Measurements from ENCODE around the gene ITIH6.
"Not testable (repeated sequence)": the region's sequence is repeated elsewhere in the genome, so short reads cannot be mapped to it uniquely, and the experiment has no call there.

DNA sequence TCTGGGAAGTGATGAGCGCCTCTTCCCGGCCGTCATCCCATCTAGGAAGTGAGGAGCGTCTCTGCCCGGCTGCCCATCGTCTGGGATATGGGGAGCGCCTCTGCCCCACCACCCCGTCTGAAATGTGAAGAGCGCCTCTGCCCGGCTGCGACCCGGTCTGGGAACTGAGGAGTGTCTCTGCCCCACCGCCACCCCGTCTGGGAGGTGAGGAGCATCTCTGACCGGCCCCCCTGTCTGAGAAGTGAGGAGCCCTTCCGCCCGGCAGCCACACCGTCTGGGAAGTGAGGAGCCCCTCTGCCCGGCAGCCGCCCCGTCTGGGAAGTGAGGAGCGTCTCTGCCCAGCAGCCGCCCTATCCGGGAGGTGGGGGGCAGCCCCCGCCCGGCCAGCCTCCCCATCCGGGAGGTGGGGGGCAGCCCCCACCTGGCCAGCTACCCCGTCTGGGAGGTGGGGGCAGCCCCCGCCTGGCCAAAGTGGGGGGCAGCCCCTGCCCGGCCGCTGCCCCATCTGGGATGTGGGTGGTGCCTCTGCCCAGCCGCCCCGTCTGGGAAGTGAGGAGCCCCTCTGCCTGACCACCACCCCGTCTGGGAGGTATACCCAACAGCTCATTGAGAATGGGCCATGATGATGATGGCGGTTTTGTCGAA is 61.6 kb downstream of the ITIH6 start:
- TF ChIP-seq, protein P1, sequence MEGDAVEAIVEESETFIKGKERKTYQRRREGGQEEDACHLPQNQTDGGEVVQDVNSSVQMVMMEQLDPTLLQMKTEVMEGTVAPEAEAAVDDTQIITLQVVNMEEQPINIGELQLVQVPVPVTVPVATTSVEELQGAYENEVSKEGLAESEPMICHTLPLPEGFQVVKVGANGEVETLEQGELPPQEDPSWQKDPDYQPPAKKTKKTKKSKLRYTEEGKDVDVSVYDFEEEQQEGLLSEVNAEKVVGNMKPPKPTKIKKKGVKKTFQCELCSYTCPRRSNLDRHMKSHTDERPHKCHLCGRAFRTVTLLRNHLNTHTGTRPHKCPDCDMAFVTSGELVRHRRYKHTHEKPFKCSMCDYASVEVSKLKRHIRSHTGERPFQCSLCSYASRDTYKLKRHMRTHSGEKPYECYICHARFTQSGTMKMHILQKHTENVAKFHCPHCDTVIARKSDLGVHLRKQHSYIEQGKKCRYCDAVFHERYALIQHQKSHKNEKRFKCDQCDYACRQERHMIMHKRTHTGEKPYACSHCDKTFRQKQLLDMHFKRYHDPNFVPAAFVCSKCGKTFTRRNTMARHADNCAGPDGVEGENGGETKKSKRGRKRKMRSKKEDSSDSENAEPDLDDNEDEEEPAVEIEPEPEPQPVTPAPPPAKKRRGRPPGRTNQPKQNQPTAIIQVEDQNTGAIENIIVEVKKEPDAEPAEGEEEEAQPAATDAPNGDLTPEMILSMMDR (tag by site-specific recombination; IDR thresholded peaks at IDR 0.05) = not testable (repeated sequence)
- TF ChIP-seq ZNF777 (tag by site-specific recombination; IDR thresholded peaks at IDR 0.05; ENCODE audit: borderline replicate concordance); ZNF621 (tag by site-specific recombination; IDR thresholded peaks at IDR 0.05); ZNF37A (tag by site-specific recombination; IDR thresholded peaks at IDR 0.05); YY1 (tag by site-specific recombination; IDR thresholded peaks at IDR 0.05); ZNF350 (tag by site-specific recombination; IDR thresholded peaks at IDR 0.05); ZBTB21 (tag by site-specific recombination; IDR thresholded peaks at IDR 0.05); ZNF660 (tag by site-specific recombination; IDR thresholded peaks at IDR 0.05); PRDM1 (tag by site-specific recombination; IDR thresholded peaks at IDR 0.05): not testable (repeated sequence)
- TF ChIP-seq, protein P2, sequence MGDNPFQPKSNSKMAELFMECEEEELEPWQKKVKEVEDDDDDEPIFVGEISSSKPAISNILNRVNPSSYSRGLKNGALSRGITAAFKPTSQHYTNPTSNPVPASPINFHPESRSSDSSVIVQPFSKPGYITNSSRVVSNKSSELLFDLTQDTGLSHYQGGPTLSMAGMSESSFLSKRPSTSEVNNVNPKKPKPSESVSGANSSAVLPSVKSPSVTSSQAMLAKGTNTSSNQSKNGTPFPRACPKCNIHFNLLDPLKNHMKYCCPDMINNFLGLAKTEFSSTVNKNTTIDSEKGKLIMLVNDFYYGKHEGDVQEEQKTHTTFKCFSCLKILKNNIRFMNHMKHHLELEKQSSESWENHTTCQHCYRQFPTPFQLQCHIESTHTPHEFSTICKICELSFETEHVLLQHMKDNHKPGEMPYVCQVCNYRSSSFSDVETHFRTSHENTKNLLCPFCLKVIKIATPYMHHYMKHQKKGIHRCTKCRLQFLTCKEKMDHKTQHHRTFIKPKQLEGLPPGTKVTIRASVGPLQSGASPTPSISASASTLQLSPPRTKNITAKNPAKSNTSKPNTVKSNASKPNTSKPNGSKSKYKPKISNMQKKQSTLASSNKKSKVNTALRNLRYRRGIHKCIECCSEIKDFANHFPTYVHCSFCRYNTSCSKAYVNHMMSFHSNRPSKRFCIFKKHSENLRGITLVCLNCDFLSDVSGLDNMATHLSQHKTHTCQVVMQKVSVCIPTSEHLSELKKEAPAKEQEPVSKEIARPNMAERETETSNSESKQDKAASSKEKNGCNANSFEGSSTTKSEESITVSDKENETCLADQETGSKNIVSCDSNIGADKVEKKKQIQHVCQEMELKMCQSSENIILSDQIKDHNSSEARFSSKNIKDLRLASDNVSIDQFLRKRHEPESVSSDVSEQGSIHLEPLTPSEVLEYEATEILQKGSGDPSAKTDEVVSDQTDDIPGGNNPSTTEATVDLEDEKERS (tag by site-specific recombination; IDR thresholded peaks at IDR 0.05) = not testable (repeated sequence)
- TF ChIP-seq, protein P3, sequence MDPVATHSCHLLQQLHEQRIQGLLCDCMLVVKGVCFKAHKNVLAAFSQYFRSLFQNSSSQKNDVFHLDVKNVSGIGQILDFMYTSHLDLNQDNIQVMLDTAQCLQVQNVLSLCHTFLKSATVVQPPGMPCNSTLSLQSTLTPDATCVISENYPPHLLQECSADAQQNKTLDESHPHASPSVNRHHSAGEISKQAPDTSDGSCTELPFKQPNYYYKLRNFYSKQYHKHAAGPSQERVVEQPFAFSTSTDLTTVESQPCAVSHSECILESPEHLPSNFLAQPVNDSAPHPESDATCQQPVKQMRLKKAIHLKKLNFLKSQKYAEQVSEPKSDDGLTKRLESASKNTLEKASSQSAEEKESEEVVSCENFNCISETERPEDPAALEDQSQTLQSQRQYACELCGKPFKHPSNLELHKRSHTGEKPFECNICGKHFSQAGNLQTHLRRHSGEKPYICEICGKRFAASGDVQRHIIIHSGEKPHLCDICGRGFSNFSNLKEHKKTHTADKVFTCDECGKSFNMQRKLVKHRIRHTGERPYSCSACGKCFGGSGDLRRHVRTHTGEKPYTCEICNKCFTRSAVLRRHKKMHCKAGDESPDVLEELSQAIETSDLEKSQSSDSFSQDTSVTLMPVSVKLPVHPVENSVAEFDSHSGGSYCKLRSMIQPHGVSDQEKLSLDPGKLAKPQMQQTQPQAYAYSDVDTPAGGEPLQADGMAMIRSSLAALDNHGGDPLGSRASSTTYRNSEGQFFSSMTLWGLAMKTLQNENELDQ (tag by site-specific recombination; IDR thresholded peaks at IDR 0.05; ENCODE audit: low read depth) = not testable (repeated sequence)
- TF ChIP-seq, protein P4, sequence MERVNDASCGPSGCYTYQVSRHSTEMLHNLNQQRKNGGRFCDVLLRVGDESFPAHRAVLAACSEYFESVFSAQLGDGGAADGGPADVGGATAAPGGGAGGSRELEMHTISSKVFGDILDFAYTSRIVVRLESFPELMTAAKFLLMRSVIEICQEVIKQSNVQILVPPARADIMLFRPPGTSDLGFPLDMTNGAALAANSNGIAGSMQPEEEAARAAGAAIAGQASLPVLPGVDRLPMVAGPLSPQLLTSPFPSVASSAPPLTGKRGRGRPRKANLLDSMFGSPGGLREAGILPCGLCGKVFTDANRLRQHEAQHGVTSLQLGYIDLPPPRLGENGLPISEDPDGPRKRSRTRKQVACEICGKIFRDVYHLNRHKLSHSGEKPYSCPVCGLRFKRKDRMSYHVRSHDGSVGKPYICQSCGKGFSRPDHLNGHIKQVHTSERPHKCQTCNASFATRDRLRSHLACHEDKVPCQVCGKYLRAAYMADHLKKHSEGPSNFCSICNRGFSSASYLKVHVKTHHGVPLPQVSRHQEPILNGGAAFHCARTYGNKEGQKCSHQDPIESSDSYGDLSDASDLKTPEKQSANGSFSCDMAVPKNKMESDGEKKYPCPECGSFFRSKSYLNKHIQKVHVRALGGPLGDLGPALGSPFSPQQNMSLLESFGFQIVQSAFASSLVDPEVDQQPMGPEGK (tag by site-specific recombination; IDR thresholded peaks at IDR 0.05) = not testable (repeated sequence)
- TF ChIP-seq, protein P5, sequence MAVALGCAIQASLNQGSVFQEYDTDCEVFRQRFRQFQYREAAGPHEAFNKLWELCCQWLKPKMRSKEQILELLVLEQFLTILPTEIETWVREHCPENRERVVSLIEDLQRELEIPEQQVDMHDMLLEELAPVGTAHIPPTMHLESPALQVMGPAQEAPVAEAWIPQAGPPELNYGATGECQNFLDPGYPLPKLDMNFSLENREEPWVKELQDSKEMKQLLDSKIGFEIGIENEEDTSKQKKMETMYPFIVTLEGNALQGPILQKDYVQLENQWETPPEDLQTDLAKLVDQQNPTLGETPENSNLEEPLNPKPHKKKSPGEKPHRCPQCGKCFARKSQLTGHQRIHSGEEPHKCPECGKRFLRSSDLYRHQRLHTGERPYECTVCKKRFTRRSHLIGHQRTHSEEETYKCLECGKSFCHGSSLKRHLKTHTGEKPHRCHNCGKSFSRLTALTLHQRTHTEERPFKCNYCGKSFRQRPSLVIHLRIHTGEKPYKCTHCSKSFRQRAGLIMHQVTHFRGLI (tag by site-specific recombination; IDR thresholded peaks at IDR 0.05) = not testable (repeated sequence)
- TF ChIP-seq, protein P6, sequence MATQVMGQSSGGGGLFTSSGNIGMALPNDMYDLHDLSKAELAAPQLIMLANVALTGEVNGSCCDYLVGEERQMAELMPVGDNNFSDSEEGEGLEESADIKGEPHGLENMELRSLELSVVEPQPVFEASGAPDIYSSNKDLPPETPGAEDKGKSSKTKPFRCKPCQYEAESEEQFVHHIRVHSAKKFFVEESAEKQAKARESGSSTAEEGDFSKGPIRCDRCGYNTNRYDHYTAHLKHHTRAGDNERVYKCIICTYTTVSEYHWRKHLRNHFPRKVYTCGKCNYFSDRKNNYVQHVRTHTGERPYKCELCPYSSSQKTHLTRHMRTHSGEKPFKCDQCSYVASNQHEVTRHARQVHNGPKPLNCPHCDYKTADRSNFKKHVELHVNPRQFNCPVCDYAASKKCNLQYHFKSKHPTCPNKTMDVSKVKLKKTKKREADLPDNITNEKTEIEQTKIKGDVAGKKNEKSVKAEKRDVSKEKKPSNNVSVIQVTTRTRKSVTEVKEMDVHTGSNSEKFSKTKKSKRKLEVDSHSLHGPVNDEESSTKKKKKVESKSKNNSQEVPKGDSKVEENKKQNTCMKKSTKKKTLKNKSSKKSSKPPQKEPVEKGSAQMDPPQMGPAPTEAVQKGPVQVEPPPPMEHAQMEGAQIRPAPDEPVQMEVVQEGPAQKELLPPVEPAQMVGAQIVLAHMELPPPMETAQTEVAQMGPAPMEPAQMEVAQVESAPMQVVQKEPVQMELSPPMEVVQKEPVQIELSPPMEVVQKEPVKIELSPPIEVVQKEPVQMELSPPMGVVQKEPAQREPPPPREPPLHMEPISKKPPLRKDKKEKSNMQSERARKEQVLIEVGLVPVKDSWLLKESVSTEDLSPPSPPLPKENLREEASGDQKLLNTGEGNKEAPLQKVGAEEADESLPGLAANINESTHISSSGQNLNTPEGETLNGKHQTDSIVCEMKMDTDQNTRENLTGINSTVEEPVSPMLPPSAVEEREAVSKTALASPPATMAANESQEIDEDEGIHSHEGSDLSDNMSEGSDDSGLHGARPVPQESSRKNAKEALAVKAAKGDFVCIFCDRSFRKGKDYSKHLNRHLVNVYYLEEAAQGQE (tag by site-specific recombination; IDR thresholded peaks at IDR 0.05) = not testable (repeated sequence)

Data from HEK293 (cell line).